Adrenal gland (tissue), 12 donors: ENCODE results near the gene CACNA1E. TPM values are rescaled to one million over a fixed set of nuclear protein-coding genes. Genes with fewer than 3 reads are reported as not detected.

Source experiments
- DNase-seq, 7 donors: peaks; one replicate each; pipeline ENCODE4 v3.0.0-alpha.2; 2019 to 2020
- H3K27ac ChIP-seq, 5 donors: fragments of 200-600 bp; sonication (generic) in 4 of 5; 1 replicate in 3 of 5; 2 replicates in 2 of 5; pipeline versions ENCODE4 v1.5.1 to v1.8.0; 2016 to 2020; ENCODE audit warnings: mild to moderate bottlenecking in 1 of 5
- H3K27me3 ChIP-seq: fragments of 200-600 bp; 2 replicates; pipeline ENCODE4 v1.8.0; 2021
- H3K36me3 ChIP-seq, 2 donors: fragments of 200-600 bp; replicated peaks in 1 of 2; 1 replicate in 1 of 2; 2 replicates in 1 of 2; pipeline versions ENCODE4 v1.5.1 to v1.8.0; 2018 to 2022
- H3K4me1 ChIP-seq, 2 donors: fragments of 200-600 bp; replicated peaks in 1 of 2; 1 replicate in 1 of 2; 2 replicates in 1 of 2; pipeline versions ENCODE4 v1.5.1 to v1.8.0; 2018 to 2021
- H3K4me3 ChIP-seq, 4 donors: fragments of 200-600 bp; sonication (generic) in 3 of 4; one replicate each; pipeline ENCODE4 v1.5.1; 2016 to 2018
- H3K9me3 ChIP-seq, 3 donors: fragments of 200-600 bp; sonication (generic) in 1 of 3; replicated peaks in 1 of 3; 1 replicate in 2 of 3; 2 replicates in 1 of 3; pipeline versions ENCODE4 v1.5.1 to v1.8.0; 2016 to 2021
- POLR2A ChIP-seq, 2 donors: fragments of 450-650 bp; IDR thresholded peaks; one replicate each; pipeline ENCODE4 v1.6.1; 2017; ENCODE audit warnings: antibody characterized with exemption in 2 of 2, mild to moderate bottlenecking in 2 of 2, moderate library complexity in 1 of 2
- WGBS, 4 donors: extraction: QIAGEN DNeasy Blood & Tissue Kit in 2 of 4; methylation state at CpG; one replicate each; pipeline versions ENCODE4 v1.1.5 to v1.1.7; 2013 to 2017; 5-methylcytosine and 5-hydroxymethylcytosine counted together
- intact Hi-C, 2 donors: fragments of 100-400 bp; cut with DNase I; formaldehyde crosslinking; loops; one replicate each; pipeline versions ENCODE4 v1.14.1 to v1.15.0; 2022 to 2023
- polyA plus RNA-seq, 3 donors: library from polyadenylated mRNA; stranded (reverse); fragments of 200-250 nt in 2 of 3; fragments of 350-450 nt in 1 of 3; fragmentation: Illumina TruSeq in 1 of 3; extraction: RNeasy Lipid Tissue Mini Kit (QIAGEN cat#74804) in 1 of 3; gene quantifications; one replicate each; pipeline ENCODE4 v1.2.3, GENCODE V29; 2013 to 2014
- total RNA-seq, 9 donors: library from RNA; depleted of rRNA in 4 of 9; stranded (reverse); fragments of >200 nt in 4 of 9; fragments of 120-200 nt in 1 of 9; fragmentation: NEBNext Ultra II Directional in 1 of 9; extraction: Animal tissue kit (Norgen Biotek cat#: 25700) in 1 of 9; gene quantifications; one replicate each; pipeline versions ENCODE4 v1.1.0 to v1.2.4, GENCODE V29; 2013 to 2023
- TF ChIP-seq, protein P1 (sequence below), 6 experiments: fragments of 450-650 bp in 4 of 6; fragments of 200-600 bp in 2 of 6; sonication (generic) in 1 of 6; IDR thresholded peaks; 1 replicate in 5 of 6; 2 replicates in 1 of 6; pipeline versions ENCODE4 v1.5.1 to v1.8.0; 2016 to 2021; ENCODE audit warnings: antibody characterized with exemption in 6 of 6, mild to moderate bottlenecking in 2 of 6, moderate library complexity in 1 of 6
- donor health status: healthy with polysubstance abuse.
- donor health status: Bipolar disorder and iron deficiency.
- donor health status: DM: yes; HTN: yes; CAD: no.
- donor health status: DM: no; HTN: no; CAD: no.
- donor health status: DM: no; HTN: no; CAD: no.
- donor health status: DM: yes; HTN: yes; CAD: no.

CACNA1E gene
- total and polyA plus RNA-seq, 12 donors = 0.08 to 3.2 (median 1.3) TPM; not detected in 3

DNA sequence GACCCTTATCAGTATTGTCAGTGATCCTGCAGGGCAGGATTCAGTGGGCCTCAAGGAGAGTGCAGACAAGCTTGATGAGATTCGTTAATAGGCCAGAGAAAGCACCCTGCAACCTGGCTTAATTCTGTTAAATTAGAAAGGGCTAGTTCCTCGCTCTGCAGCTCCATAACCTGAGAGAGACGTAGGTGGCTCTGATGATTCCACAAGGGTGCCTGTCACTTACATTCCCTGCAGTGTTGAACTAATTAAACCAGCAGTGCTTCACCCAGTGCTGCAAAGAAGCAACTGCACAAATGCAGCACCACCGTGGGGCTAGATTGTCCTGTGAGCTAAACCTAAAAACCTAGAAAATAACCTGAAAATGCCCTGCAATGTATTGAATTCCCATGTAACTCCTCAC is 270.8 kb downstream of the CACNA1E start:
- TF ChIP-seq POLR2A (IDR thresholded peaks at IDR 0.05) = no peak
- TF ChIP-seq, protein P1, sequence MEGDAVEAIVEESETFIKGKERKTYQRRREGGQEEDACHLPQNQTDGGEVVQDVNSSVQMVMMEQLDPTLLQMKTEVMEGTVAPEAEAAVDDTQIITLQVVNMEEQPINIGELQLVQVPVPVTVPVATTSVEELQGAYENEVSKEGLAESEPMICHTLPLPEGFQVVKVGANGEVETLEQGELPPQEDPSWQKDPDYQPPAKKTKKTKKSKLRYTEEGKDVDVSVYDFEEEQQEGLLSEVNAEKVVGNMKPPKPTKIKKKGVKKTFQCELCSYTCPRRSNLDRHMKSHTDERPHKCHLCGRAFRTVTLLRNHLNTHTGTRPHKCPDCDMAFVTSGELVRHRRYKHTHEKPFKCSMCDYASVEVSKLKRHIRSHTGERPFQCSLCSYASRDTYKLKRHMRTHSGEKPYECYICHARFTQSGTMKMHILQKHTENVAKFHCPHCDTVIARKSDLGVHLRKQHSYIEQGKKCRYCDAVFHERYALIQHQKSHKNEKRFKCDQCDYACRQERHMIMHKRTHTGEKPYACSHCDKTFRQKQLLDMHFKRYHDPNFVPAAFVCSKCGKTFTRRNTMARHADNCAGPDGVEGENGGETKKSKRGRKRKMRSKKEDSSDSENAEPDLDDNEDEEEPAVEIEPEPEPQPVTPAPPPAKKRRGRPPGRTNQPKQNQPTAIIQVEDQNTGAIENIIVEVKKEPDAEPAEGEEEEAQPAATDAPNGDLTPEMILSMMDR (IDR thresholded peaks at IDR 0.05) = no peak
- H3K27me3 ChIP-seq = no peaks in the 10 kb centered on the region
- 74 to 82% (median 76%) methylated on average over 4 of the region's 4 CpGs for WGBS, 4 donors
- H3K27ac ChIP-seq = no peak overlapping the region
- no peak for DNase-seq
- no peaks in the 10 kb centered on the region for H3K9me3 ChIP-seq
- H3K36me3 ChIP-seq = no peaks in the 10 kb centered on the region
- intact Hi-C loops = no loop called here
- H3K4me1 ChIP-seq = no peaks in the 10 kb centered on the region
- H3K4me3 ChIP-seq = no peak overlapping the region

DNA sequence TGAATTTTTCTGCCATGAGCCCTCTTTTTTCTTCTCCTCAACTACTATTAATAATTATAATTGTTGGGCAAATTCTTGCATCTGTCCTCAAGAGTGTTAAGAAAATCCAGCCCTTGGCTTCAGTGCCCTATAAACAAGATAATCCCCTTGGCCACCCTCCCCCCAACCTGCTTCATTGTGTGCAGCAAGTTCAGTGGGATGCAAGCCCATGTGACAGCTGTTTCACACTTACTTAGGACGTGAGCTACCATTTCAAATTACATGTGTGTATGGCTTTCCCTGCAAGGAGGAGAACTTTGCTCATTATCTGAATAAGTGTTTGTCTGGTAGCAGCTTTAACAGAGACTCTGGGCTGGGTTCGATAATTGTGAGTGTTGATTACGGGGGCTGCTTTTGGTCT is 276.2 kb downstream of the CACNA1E start:
- TF ChIP-seq POLR2A (IDR thresholded peaks at IDR 0.05) = no peak
- TF ChIP-seq, protein P1 (IDR thresholded peaks at IDR 0.05) = no peak
- H3K9me3 ChIP-seq = no peaks in the 10 kb centered on the region
- no peaks in the 10 kb centered on the region for H3K27me3 ChIP-seq
- H3K4me1 ChIP-seq = no peaks in the 10 kb centered on the region
- 38 to 65% (median 51%) methylated on average over 3 of the region's 3 CpGs for WGBS, 4 donors
- intact Hi-C loops = no loop called here
- no peak overlapping the region for H3K4me3 ChIP-seq
- no peaks in the 10 kb centered on the region for H3K36me3 ChIP-seq
- no peak overlapping the region for H3K27ac ChIP-seq
- DNase-seq = no peak

DNA sequence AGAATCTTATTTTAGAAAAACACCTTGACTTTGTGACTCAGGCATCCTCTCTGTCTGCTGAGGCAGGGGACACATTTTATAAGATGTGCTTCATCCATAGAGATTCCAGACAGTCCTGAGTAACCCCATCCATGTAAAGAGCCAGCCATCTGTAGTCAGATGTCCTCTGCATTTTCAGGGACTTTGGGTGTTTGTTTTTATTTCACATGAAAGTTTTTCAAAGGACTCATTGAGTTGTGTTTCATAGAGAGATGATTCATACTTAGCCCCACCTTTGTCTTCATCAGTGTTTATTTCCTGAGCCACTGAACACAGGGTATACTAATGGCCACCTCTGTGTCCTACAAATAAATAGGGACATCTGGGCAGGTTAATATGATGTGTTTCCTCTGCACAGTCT is 280.4 kb downstream of the CACNA1E start:
- Histone ChIP-seq H3K4me1 (no peaks in the 10 kb centered on the region), H3K27me3 (no peaks in the 10 kb centered on the region), H3K4me3 (no peak overlapping the region), H3K9me3 (no peaks in the 10 kb centered on the region), H3K27ac (no peak overlapping the region), H3K36me3 (no peaks in the 10 kb centered on the region)
- no peak for DNase-seq
- no peak for TF ChIP-seq POLR2A (IDR thresholded peaks at IDR 0.05)
- TF ChIP-seq, protein P1 (IDR thresholded peaks at IDR 0.05) = no peak
- intact Hi-C loops = no loop called here

DNA sequence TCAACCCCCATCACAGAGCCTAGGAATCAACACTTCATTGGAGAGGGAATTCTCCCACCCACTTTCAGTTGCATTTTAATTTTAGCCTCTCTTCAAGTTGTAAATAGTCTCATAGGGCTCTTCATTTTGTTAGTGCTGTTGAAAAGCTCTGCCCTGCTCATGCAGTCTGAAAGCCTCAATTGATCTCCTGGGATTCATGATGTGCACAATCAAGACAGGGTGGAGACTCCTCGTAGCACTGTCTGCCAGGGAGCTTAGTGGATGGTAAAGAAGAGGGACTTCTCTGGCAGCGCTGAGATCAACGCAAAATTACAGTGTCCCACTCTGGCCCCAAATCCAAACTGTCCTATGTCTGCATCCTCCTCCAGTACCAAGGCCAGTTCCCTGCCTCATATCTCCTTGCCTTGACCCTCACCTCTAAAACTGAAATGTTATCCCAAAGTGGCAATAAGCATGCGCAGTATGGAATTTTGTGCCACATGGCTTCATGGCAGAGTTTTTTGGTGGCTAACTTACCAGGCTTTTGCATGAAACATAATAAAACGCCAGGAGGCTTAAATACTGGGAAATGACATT is 282.2 kb downstream of the CACNA1E start:
- Histone ChIP-seq H3K36me3 (no peaks in the 10 kb centered on the region), H3K27ac (no peak overlapping the region), H3K4me1 (no peaks in the 10 kb centered on the region), H3K4me3 (no peak overlapping the region), H3K27me3 (no peaks in the 10 kb centered on the region), H3K9me3 (no peaks in the 10 kb centered on the region)
- DNase-seq = no peak
- TF ChIP-seq POLR2A (IDR thresholded peaks at IDR 0.05) = no peak
- TF ChIP-seq, protein P1 (IDR thresholded peaks at IDR 0.05) = no peak
- WGBS, 4 donors = 59 to 68% (median 61%) methylated on average over 4 to 5 of the region's 5 CpGs
- intact Hi-C loops = no loop called here
